Right lobe of liver (tissue), 6 donors: ENCODE data around the gene ZNF485. TPM values are rescaled to one million over a fixed set of nuclear protein-coding genes. Genes with fewer than 3 reads are reported as not detected.

Experiments
- ATAC-seq, 4 donors: fragments of 200-7000 bp; cut with Tn5 transposase; one replicate each; pipeline ENCODE4 v1.9.1; 2020; ENCODE audit warnings: mild to moderate bottlenecking in 4 of 4, moderate library complexity in 4 of 4
- DNase-seq, 3 donors: peaks; one replicate each; pipeline ENCODE4 v3.0.0-alpha.2; 2020
- H3K27ac ChIP-seq, 3 donors: fragments of 200-600 bp; one replicate each; pipeline ENCODE4 v1.8.0; 2022
- H3K27me3 ChIP-seq, 2 donors: fragments of 200-600 bp; one replicate each; pipeline ENCODE4 v1.8.0; 2022
- H3K36me3 ChIP-seq, 4 donors: fragments of 200-600 bp; sonication (generic) in 1 of 4; one replicate each; pipeline versions ENCODE4 v1.5.1 to v1.8.0; 2017 to 2022; ENCODE audit warnings: control low read depth in 1 of 4
- H3K4me1 ChIP-seq, 4 donors: fragments of 200-600 bp; sonication (generic) in 1 of 4; one replicate each; pipeline versions ENCODE4 v1.5.1 to v1.8.0; 2017 to 2022; ENCODE audit warnings: control low read depth in 1 of 4
- H3K4me3 ChIP-seq, 3 donors: fragments of 200-600 bp; one replicate each; pipeline ENCODE4 v1.8.0; 2022
- H3K9me3 ChIP-seq, 4 donors: fragments of 200-600 bp; sonication (generic) in 1 of 4; one replicate each; pipeline versions ENCODE4 v1.5.1 to v1.8.0; 2017 to 2022; ENCODE audit warnings: control low read depth in 1 of 4
- CTCF ChIP-seq, 4 donors: fragments of 200-600 bp in 3 of 4; fragments of 450-650 bp in 1 of 4; IDR thresholded peaks; one replicate each; pipeline versions ENCODE4 v1.5.1 to v1.8.0; 2016 to 2022; ENCODE audit warnings: antibody characterized with exemption in 4 of 4, mild to moderate bottlenecking in 2 of 4
- POLR2A ChIP-seq: fragments of 450-650 bp; IDR thresholded peaks from one replicate; pipeline ENCODE4 v1.6.1; 2017; ENCODE audit warnings: antibody characterized with exemption, mild to moderate bottlenecking
- WGBS: methylation state at CpG from one replicate; pipeline ENCODE4 v1.1.6; 2018; ENCODE audit warnings: low coverage, low lambda C conversion rate; ENCODE audit not compliant: insufficient coverage; ENCODE audit errors: missing lambda C conversion rate; 5-methylcytosine and 5-hydroxymethylcytosine counted together
- intact Hi-C, 2 donors: fragments of 100-400 bp; cut with DNase I; formaldehyde crosslinking; loops; one replicate each; pipeline versions ENCODE4 v1.11.2 to v1.14.1; 2022
- total RNA-seq, 6 experiments: library from RNA; depleted of rRNA in 2 of 6; stranded (reverse); fragments of >200 nt in 2 of 6; fragmentation: NEBNext Ultra II Directional in 3 of 6; extraction: Animal tissue kit (Norgen Biotek cat#: 25700) in 3 of 6; gene quantifications; one replicate each; pipeline versions ENCODE4 v1.1.0 to v1.2.4, GENCODE V29; 2016 to 2023
- donor health status: DM: no; HTN: yes; CAD: no.
- donor health status: DM: no; HTN: no; CAD: no.
- donor health status: DM: no; HTN: no; CAD: no.
- donor health status: DM: no; HTN: yes; CAD: no.
- donor health status: DM: no; HTN: yes; CAD: no.

ZNF485 gene
- total RNA-seq, 6 experiments from 2014 or later = 1.1 to 3.8 (median 2.1) TPM

DNA sequence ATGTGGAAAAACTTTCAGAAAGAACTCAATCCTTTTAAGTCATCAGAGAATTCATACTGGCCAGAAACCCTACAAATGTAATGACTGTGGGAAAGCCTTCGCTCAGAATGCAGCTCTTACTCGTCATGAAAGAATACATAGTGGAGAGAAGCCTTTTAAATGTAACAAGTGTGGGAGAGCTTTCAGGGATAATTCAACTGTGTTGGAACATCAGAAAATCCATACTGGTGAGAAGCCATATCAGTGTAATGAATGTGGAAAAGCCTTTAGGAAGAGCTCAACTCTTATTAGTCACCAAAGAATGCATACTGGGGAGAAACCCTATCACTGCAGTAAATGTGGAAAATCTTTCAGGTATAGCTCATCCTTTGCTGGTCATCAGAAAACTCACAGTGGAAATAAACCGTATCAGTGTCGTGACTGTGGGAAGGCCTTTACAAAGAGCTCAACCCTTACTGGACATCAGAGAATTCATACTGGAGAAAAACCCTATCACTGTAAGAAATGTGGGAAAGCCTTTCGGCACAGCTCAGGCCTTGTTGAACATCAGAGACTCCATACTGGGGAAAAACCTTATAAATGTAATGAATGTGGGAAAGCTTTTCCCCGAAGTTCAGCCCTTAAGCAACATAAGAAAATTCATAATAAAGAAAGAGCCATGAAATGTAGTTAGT, 10.6 kb downstream of the ZNF485 start:
- Histone ChIP-seq H3K9me3 (peaks cover 0 to 29% (median 8%) of the 10 kb centered on the region in 4 donors), H3K4me1 (no peaks in the 10 kb centered on the region), H3K27ac (no peak overlapping the region), H3K4me3 (no peak overlapping the region), H3K27me3 (no peaks in the 10 kb centered on the region), H3K36me3 (peaks cover 0 to 7% (median 2%) of the 10 kb centered on the region in 4 donors)
- intact Hi-C loops = no loop called here
- no peak for DNase-seq
- TF ChIP-seq CTCF (IDR thresholded peaks at IDR 0.05) (no peak), POLR2A (no peak)
- no peak for ATAC-seq
- WGBS = 66% methylated on average over 3 of the region's 6 CpGs

- intact Hi-C loops = no loop called here
- no peaks in the 10 kb centered on the region for H3K27me3 ChIP-seq
- 89% methylated on average over 2 of the region's 2 CpGs for WGBS
- TF ChIP-seq POLR2A (no peak), CTCF (IDR thresholded peaks at IDR 0.05) (no peak)
- H3K9me3 ChIP-seq = peaks cover 0 to 27% (median 8%) of the 10 kb centered on the region in 4 donors
- no peak for ATAC-seq
- no peaks in the 10 kb centered on the region for H3K4me1 ChIP-seq
- H3K4me3 ChIP-seq = no peak overlapping the region
- no peak for DNase-seq
- H3K36me3 ChIP-seq = peaks cover 0 to 7% (median 2%) of the 10 kb centered on the region in 4 donors
- no peak overlapping the region for H3K27ac ChIP-seq
Measured at GRCh38 chr10:43619368-43619767, 13.1 kb downstream of the ZNF485 start.

DNA sequence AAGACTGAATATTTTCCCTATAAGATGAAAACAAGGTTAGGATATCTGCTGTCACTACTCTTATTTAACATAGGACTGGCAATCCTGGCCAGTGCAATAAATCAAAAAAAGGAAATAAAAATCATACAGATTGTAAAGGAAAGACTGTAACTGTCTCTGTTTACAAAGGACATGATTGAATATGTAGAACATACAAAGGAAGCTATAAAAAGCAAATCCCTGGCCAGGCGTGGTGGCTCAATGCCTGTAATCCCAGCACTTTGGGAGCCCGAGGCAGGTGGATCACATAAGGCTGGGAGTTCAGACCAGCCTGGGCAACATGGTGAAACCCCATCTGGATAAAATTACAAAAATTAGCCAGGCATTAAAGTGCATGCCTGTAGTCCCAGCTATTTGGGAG, 15.8 kb downstream of the ZNF485 start:
- no peak overlapping the region for H3K27ac ChIP-seq
- no peaks in the 10 kb centered on the region for H3K27me3 ChIP-seq
- TF ChIP-seq POLR2A (no peak), CTCF (IDR thresholded peaks at IDR 0.05) (no peak)
- H3K36me3 ChIP-seq = no peaks in the 10 kb centered on the region
- ATAC-seq = no peak
- H3K4me1 ChIP-seq = no peaks in the 10 kb centered on the region
- no peak for DNase-seq
- H3K9me3 ChIP-seq = peaks cover 0 to 10% (median 4%) of the 10 kb centered on the region in 4 donors
- no peak overlapping the region for H3K4me3 ChIP-seq
- 82% methylated on average over 2 of the region's 2 CpGs for WGBS
- intact Hi-C loops = no loop called here

- H3K4me3 ChIP-seq = peak overlapping the region; percentile 4 to 11 (median 5)
- no peaks in the 10 kb centered on the region for H3K9me3 ChIP-seq
- intact Hi-C loops = no loop called here
- ATAC-seq (peak; percentile 74 to 91 (median 76)), DNase-seq (no peak)
- WGBS = 45% methylated on average over 3 of the region's 3 CpGs
- H3K36me3 ChIP-seq = no peaks in the 10 kb centered on the region
- no peaks in the 10 kb centered on the region for H3K4me1 ChIP-seq
- H3K27ac ChIP-seq = no peak overlapping the region
- TF ChIP-seq POLR2A (no peak), CTCF (IDR thresholded peaks at IDR 0.05) (no peak)
- no peaks in the 10 kb centered on the region for H3K27me3 ChIP-seq
Measured at GRCh38 chr10:43623351-43623750, 17.1 kb downstream of the ZNF485 start.
